Activated CD4-positive, alpha-beta T cell treated with anti-CD3 and anti-CD28 coated beads for 4 hours (primary cell): ENCODE measurements around the gene KPNA6.

ENCODE experiments used
- DNase-seq, 2 donors: peaks; one replicate each; pipeline ENCODE4 v3.0.0-alpha.2; 2020

The KPNA6 gene

DNA sequence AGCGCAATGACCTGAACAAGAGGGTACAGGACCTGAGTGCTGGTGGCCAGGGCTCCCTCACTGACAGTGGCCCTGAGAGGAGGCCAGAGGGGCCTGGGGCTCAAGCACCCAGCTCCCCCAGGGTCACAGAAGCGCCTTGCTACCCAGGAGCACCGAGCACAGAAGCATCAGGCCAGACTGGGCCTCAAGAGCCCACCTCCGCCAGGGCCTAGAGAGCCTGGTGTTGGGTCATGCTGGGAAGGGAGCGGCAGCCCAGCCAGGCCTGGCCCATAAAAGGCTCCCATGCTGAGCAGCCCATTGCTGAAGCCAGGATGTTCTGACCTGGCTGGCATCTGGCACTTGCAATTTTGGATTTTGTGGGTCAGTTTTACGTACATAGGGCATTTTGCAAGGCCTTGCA lies 87.1 kb downstream of the KPNA6 start:
- DNase-seq, result no peak

DNA sequence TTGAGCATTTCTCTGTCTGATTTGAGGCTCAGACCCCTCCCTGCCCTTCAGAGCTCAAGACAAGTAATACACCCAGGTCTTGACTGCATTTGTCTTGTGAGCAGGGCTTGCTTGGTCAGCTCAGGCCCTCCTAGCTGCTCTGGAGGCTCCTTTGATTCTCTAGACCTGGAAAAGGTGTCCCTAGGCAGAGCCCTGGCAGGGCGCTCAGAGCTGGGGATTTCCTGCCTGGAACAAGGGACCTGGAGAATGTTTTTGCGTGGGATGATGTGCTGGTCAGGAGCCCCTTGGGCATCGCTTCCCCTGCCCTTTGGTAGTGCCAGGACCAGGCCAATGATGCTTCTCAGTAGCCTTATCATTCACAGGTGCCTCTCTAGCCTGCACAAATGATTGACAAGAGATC lies 87.7 kb downstream of the KPNA6 start:
- no peak for DNase-seq

DNA sequence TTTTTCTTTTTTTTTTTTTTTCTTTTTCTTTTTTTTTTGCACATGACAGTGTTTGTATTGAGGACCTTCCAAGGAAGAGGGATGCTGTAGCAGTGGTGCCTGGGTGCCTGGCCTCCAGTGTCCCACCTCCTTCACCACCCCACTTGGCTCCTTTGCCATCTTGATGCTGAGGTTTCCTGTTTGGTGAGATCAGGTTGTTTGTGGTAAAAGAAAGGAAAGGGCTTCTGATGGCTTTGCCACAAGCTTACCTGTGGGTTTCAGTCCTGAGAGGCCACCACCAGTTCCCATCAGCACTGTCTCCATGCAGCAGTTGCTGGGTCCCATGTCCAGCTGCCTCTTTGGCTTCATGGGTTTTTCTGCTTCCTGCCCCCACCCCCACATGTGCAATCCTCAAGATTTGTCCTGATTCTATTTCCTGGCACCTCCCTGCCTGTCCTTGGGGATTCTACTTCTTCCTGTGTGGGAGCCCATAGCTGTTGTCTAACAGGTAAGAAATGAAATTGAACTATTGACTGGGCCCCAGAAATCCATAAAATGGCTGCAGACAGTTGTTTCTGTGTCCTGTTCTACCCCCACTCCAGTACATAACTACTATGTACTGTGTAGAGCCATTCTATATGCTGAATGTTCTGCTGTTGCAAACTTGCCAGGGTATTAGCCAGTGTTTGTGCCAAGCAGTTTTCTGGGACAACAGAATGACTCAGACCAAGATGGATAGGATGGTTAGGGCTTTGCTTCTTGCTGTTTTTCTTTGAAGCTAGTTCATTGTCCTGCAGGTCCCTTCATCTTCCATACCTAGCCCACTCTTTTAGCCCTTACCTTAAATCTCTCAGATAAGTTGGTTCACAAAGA lies 88.3 kb downstream of the KPNA6 start:
- DNase-seq, result no peak

DNA sequence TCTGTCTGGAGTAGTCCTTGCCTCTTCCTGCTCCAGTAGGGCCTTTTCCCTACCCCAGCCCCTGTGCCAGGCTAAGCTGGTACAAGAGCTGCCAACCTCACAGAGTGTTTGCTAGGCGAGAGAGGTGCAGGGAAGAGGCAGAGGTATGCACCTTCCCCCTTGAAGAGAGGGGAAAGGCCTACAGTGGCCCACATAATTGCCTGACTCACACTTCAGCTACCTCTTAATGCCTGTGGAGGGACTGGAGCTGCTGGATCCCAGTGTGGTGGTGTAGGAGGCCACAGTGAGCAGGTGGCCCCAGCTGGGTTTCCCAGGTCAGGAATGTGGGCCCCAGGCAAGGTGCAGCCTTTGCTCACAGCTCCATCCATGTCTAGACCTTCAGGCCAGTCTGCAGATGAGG lies 89.2 kb downstream of the KPNA6 start:
- no peak for DNase-seq

DNA sequence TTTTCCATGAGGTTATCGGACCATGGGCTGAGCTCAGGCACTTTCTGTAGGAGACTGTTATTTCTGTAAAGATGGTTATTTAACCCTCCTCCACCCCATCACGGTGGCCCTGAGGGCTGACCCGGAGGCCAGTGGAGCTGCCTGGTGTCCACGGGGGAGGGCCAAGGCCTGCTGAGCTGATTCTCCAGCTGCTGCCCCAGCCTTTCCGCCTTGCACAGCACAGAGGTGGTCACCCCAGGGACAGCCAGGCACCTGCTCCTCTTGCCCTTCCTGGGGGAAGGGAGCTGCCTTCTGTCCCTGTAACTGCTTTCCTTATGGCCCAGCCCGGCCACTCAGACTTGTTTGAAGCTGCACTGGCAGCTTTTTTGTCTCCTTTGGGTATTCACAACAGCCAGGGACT lies 90.0 kb downstream of the KPNA6 start:
- DNase-seq, result no peak

DNA sequence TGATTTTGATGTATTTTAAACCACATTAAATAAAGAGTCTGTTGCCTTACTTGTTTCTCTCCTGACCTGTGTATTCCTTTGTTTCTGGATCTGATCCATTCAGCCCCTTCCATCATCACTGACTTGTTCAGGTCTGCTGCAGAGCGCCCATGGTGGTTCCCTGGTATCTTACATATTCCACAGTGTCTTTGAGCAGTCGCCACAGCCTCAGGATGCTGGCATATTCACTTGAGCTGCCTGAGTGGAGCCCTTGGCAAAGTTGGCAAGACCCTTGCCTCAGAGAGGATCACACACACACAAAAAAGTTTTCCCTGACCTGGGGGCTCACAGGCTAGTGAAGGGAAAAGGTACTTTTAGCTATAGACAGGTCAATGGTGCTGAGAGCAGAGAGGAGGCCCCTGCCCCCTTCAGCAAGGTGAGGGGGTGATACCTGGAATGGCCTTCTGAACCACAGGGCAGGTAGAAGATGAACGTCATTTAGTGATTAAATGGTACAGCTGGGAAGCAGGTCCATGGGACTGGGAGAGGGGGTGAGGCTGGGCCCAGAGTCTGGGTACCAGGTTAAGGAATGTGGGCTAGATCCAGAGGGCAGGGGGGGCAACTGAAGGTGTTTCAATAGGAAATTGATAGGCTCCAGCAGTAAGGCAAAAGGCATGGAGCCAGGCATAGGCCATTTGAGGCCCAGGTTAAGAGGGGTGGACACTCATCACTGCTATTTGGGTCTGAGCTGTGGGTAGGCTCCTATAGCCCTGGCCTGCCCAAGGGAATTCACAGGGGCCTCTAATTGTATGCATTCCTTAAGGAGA lies 90.6 kb downstream of the KPNA6 start:
- DNase-seq, result no peak

DNA sequence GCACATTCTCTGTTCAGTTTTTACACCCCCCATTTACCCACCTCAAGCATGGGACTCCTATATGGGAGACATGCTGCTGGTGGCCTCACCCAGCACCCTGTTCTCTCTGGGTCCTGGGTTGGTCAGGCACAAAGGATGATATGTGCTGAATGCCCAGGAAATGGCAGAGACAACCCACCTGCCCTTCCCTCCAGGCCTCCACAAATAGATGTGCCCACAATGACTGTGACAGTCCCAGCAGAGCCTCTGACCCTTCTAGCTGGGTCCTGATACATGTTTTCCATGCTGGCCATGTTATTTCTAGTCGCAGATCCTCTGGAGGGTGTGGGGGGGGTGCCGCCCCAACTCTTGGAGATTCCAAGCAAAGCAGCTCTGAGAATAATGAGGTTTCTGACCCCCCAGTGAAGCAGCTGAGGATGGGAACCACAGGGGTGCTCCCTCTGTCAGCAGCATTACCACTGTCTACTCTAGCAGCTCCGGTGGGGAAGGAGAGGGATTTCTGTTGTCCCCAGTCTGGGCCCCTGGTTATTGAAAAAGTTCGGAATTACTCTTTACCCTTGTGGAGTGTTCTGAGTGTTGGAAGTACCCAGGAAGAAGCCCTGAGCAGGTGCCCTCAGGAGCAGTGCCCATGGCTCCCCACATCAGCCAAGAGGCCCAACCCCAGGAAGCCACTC lies 91.3 kb downstream of the KPNA6 start:
- no peak for DNase-seq

DNA sequence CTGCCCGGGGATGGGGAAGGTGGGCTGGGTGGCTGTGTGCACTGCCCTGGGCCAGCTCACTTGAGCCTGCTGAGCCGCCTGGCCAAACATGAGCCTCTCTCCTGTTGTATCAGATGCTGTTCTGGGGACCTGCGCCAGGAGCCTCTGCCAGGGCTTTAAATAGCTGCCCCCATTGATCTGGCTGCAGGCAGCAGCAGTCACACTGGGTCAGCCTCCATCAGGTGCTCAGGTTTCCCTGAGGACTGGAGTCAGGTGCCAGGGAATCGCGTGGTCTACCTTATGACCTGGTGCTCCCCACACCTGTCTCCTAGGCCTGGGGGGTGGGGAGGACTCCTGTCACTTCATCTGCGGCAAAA lies 91.8 kb downstream of the KPNA6 start:
- no peak for DNase-seq

DNA sequence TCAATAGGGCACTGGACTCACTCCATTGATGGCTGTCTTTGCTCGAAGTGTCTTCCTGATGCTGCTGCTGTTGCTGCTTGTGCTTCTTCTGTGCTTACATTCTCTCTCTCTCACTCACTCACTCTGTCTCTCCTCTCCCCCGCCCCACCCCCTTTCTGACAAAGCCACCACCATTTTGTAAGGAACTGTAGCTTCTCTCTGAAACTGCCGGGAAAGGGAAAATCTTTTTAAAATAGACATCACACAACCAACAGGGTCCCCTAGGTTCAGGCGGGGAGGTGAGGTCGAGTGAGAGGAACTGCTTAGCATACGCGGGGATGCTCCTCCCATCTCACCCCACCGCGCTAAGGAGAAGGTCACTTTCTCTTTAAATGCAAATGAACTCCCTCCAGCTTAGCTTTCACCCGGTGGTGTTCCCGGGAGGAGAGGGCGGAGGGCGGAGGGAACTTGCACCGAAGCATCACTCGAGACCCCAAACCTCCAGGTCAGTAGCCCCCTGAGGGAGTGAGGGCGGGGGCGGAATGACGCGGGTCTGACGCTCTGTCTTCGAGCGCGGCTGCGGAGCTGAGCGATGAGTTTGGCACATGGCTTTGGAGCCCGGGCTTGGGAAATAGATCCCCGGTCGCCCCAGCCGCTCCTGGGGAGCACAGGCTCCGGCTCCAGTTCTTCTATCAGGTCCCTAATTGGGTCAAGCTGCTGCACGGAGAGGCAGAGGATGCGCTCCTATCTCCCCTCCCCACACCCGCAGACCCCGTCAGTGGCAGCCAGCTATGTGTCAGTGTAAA lies 92.6 kb downstream of the KPNA6 start, which contains the start of gene CCDC28B:
CCDC28B (plus strand) TSS at position 370 of the 785 bp plus-strand sequence. CDS start 1,341 bp downstream, outside the sequence.
- DNase-seq, result peak; percentile 45 to 48

DNA sequence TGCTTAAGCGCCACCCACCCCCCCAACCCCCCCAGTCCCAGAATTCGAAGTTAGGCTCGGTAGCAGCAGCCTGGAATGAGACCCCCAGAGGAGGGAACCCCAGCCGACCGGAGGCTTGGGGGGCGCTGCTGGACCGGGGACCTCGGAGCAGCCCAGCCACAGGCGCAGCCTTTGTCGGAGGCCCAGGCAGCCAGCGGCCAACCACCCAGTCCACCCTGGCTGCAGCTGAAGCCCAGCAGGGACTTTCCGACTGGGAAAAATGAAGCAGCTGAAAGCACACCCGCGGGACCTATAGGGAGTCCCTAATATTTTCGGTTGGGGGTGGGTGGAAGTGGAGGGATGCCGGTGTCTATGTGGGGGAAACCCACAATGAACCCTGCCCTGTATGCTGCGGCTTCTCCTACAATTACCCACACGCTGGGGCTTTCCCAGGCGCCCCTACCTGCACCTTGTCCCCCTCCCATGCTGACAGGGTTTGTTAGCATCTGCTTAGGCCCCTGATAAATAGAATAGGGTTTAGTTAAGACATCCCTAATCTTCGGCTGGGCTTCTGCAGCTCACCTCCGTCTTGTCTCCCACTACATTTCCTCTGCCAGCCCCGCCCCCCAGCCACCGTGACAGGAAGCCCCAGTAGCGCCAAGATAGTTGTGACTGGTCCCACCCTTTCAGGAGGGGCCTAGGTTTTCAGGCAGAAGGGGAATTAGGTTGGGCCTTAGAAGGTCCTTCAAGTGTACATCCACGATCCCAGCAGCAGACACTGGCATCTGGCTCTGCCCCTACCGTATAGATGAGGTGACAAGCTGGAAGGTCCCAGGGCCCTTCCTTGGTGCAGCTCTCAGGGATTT lies 93.4 kb downstream of the KPNA6 start:
- peak; percentile 69 to 70 for DNase-seq

DNA sequence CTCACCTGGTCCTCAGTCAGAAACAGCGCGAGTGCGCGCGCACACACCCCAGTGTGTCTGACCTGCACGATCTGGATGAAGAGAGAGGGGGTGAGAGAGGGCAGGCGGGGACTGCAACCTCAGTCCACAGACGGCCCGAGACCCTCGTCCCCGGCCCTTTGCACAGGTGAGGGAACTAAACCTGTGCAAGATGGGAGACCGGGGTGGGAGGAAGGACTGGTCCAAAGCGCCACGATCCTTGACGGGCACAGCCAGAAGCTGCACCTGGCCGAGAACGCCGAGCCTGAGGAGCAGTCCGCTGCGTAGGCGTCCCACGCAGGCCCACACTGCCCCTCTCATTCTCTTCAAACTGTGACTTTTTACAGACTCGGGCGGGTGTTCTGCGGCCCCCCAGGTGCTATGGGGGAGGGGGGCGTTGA lies 97.1 kb downstream of the KPNA6 start:
- no peak for DNase-seq

DNA sequence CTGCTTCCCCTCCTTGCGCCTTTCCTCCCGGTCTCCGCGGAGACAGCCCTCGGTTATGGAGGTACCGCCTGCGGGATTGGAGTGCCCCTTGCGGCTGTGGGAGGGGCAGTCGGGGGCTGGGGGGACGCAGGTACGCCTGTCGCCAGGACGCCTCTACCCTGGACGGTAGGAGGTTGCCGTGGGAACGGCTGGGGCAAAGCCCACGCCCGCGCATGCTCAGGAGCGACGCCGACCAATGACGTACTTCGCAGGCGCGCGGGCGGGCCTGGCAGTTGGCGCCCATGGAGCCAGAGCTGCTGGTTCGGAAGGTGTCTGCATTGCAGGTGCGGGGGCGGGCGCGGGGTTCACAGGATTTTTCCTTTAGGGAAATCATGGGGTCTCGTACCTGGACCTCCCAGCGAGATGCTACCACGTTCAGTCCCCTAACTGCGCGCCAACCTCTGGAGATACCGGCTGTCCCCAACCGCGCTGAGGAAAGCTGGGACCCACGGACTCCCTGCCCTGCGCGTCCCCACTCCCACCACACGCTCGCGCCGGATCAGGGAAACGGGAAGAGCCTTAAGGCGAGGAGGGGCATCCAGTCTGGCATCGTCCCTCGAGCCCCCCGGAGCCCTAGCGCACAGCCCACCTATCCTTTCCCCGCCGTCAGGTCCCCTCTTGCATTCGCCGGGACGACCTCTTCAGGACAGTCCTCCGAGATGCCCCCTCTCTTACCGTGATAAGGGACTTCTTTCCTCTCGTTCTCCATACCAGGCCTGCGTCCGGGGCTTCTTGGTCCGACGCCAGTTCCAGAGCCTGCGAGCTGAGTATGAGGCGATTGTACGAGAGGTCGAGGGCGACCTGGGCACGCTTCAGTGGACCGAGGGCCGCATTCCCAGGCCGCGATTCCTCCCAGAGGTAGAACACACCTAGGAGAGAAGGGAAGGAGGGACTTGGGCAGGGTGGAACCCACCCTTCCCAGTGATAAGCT lies 97.8 kb downstream of the KPNA6 start, which contains the start of gene IQCC:
IQCC (plus strand) TSS at position 271 of the 970 bp plus-strand sequence; CDS start at position 282, 11 bp downstream.
- peak; percentile 84 to 85 for DNase-seq

DNA sequence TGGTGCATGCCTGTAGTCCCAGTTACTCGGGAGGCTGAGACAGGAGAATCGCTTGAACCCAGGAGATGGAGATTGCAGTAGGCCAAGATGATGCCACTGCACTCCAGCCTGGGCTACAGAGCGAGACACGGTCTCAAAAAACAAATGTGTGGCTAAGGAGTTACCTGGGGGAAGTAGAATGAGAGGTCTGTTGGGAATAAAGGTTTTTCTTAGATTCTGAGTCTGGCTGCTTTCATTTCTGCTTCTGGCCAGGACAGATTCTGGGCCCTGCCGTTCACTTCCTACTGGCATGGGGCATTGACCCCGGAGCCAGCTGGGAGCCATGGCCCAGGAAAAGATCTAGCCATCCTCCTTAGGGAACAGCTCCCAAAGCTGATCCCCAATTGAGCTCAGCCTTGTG lies 100.6 kb downstream of the KPNA6 start:
- DNase-seq, result no peak

DNA sequence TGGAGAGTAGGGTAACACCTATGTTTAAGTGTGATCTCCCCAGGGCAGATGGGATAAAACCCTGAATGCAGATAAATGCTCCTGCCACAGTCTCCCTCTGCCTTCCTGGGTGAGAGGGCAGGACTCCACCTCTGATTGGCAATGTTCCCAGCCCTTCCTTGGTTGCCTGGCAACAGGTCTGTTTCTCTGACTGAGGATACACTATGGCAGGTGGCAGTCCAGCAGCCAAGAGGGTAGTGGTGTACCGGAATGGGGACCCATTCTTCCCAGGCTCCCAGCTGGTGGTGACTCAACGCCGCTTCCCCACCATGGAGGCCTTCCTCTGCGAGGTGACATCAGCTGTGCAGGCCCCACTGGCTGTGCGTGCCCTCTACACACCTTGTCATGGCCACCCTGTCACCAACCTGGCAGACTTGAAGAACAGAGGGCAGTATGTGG lies 101.1 kb downstream of the KPNA6 start, which contains the start of gene DCDC2B:
DCDC2B (plus strand) TSS at position 199 of the 438 bp plus-strand sequence; CDS start at position 204, 5 bp downstream.
- no peak for DNase-seq

DNA sequence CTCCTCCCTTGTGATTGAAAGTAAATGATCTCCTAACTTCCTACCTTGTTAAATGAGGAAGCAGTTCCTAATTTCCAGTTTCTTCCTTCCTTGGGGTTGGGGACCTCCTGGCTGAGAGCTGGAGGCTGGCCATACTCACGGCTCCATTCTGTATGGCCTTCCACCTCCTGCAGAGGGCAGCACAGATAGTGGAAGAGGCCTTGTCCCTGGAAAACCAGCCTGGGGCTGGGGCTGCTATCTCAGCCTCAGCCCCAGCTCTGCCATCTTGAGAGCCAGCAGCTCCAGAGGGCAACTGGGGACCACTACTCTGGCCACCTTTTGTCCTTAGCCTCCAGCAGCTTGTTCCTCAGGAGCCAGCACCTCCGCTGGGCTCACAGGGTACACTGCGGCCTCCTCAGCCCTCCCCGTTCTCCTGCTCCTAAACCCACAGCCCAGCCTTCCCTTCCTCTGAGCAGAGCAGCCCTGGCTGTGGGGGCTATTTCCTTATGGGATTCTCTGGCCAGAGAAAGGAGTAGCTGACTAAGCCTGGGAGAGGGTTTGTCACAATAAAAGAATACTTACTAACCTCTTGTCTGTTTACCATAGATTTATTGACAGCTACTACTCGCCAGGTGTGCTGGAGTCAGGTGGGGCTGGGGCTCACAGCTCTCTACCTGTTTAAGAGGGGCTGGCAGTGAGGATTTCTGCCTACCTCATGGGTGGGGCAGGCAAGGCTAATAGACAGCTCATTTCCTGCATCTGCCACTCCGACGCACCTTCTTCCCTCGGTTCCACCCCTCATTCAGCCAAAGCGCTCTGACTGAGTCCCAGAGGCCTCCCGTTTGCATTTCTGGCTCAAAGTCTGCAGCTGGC lies 108.0 kb downstream of the KPNA6 start:
- peak; percentile 58 to 67 for DNase-seq

DNA sequence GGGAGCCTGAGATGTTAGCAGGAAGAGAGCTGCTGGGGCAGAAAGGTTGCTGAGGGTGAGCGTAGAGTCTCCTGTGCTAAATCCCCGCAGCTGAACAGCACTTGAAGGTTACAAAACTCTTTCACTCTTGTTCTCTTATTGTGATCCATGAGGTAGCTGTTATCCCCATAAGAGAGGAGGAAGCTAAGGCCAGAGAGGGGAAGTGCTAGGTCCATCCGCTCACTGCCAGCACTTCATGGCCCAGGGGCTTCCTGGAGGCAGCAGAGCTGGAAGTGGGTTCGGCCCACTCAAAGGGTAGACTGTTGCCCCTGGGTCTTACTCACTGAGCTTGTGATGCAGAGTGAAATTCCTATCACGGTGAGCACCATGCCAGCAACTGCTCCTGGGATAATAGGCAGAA lies 108.7 kb downstream of the KPNA6 start:
- no peak for DNase-seq

DNA sequence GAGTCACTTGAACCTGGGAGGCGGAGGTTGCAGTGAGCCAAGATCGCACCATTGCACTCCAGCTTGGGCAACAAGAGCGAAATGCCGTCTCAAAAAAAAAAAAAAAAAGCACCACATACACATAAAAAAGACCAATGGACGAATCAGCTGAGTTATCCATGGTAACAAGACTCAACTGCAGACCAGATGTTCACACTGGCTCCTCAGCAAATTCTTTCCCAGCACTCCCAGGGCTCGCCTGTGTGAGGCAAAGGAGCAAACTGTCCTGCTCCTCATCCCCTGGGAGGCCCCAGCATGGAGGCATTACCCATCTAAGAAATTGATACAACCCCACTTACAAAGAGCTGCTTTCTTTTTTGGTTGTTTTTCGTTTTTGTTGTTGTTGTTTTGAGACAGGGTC lies 111.2 kb downstream of the KPNA6 start:
- DNase-seq, result no peak

DNA sequence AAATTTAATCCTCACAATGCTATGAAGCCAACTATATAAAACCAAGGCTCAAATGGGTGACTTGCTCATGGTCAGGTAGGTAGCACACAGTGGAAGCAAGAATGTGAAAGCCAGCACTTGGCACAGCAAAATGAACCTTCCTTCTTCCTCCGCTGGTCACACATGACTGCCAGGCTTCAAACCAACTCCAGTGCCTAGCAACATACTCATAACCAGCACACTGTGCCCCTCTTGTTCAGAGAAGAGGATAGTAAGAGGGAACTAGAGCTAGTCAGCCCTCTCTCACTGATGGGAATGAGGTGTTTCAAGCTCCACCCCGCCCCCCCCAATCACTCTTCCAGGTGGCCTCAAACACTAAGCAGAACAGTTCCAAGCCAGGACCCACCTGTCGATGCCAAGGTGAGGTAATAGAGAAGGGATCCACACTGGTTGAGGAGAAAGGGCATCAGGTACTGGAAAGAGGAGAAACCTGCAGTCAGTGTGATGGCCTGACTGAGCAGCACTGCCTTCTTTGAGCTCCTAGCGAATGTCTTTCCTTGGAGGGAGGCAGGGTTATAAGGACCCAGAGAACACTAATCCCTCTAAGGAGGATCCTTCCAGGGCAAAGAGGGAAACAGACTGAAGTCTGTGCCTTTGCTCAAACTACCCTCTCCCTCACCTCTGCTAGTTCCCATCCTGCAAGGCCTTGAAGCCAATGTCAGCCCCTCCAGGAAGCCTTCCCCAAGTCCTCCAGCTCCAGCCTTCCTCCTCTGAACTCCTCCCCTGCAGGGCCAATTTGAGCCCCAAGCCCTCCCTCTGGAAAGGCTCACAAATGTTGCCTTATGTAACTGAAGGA lies 113.1 kb downstream of the KPNA6 start:
- no peak for DNase-seq
